ENCODE data around the gene ENDOG. TPM values are rescaled to one million over a fixed set of nuclear protein-coding genes. Genes with fewer than 3 reads are reported as not detected.

The ENDOG gene
- total RNA-seq, 4 donors from 2014 or later, result 2.1 to 22.0 (median 9.1) TPM

GRCh38 chr9:128809831-128810230 lies 8.5 kb upstream of the ENDOG start:
- Histone ChIP-seq H3K9me3 (no peaks in the 10 kb centered on the region), H3K36me3 (no peaks in the 10 kb centered on the region), H3K27me3 (no peaks in the 10 kb centered on the region), H3K4me1 (no peaks in the 10 kb centered on the region), H3K4me3 (no peak overlapping the region), H3K27ac (no peak overlapping the region)
- TF ChIP-seq POLR2A (IDR thresholded peaks at IDR 0.05), result no peak
- intact Hi-C loops (cut with DNase I; ENCODE audit: low total_unique reads), result no loop called here
- DNase-seq, result no peak

- H3K9me3 ChIP-seq, result no peaks in the 10 kb centered on the region
- no peak for TF ChIP-seq POLR2A (IDR thresholded peaks at IDR 0.05)
- TF ChIP-seq, protein P1, sequence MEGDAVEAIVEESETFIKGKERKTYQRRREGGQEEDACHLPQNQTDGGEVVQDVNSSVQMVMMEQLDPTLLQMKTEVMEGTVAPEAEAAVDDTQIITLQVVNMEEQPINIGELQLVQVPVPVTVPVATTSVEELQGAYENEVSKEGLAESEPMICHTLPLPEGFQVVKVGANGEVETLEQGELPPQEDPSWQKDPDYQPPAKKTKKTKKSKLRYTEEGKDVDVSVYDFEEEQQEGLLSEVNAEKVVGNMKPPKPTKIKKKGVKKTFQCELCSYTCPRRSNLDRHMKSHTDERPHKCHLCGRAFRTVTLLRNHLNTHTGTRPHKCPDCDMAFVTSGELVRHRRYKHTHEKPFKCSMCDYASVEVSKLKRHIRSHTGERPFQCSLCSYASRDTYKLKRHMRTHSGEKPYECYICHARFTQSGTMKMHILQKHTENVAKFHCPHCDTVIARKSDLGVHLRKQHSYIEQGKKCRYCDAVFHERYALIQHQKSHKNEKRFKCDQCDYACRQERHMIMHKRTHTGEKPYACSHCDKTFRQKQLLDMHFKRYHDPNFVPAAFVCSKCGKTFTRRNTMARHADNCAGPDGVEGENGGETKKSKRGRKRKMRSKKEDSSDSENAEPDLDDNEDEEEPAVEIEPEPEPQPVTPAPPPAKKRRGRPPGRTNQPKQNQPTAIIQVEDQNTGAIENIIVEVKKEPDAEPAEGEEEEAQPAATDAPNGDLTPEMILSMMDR (IDR thresholded peaks at IDR 0.05), result no peak
- intact Hi-C loops (cut with DNase I; ENCODE audit: low total_unique reads), result no loop called here
These were observed 7.4 kb upstream of the ENDOG start for GRCh38 chr9:128810873-128811272.

GRCh38 chr9:128818839-128819715 lies 777 bp downstream of the ENDOG start:
- Histone ChIP-seq H3K27ac (peak overlapping the region; percentile 66 to 79), H3K4me1 (peaks cover 0 to 4% of the 10 kb centered on the region in 2 donors), H3K4me3 (peak overlapping the region; percentile 51 to 66), H3K9me3 (no peaks in the 10 kb centered on the region), H3K36me3 (no peaks in the 10 kb centered on the region), H3K27me3 (no peaks in the 10 kb centered on the region)
- DNase-seq, result no peak
- intact Hi-C loops (cut with DNase I; ENCODE audit: low total_unique reads), result no loop called here
- TF ChIP-seq, protein P1 (IDR thresholded peaks at IDR 0.05), result no peak
- TF ChIP-seq POLR2A (IDR thresholded peaks at IDR 0.05), result no peak

More at GRCh38 chr9:128810873-128811272, 7.4 kb upstream of the ENDOG start:
- Histone ChIP-seq H3K27ac (no peak overlapping the region), H3K36me3 (no peaks in the 10 kb centered on the region), H3K4me3 (no peak overlapping the region), H3K4me1 (no peaks in the 10 kb centered on the region), H3K27me3 (no peaks in the 10 kb centered on the region)
- no peak for DNase-seq

DNA sequence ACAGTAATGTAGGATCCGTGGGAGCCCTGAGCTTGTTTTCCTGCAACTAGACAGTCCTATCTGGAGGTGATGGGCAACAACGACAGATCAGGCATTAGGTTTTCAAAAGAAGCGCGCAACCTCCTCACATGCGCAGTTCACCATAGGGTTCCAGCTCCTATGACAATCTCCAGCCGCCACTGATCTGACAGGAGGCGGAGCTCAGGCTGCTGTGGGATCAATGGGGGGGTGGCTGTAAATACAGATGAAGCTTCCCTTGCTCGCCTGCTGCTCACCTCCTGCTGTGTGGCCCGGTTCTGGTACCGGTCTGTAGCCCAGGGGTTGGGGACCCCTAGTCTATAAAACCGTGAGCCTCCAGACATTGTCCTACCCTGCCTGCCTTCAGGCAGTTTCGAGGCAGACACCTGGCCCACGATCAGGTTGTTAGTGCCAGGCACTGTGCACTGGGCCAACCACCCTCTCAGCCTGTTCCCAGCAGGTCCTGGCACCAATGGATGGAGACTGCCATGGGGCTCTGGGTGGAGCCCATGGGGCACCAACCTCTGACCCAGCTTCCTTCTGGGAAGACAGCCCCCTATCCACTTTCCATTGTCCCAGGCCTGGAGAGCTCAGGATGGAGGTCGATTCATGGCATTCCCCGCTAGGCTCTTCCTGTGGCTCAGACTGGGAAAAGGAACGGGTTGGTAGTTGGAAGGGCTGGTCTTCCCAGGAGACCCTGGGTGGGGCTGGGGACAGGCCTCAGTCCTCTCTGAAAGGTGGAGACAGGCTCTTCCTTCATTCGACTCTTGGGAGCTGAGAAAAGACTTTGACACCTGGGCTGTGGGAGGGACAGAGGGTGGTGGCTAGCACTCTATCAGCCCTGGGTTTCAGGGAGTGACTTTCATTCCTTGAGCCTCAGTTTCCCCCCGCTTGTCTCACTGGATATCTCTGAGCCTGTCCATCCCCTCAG lies 1.7 kb downstream of the ENDOG start:
- intact Hi-C loops (cut with DNase I; ENCODE audit: low total_unique reads), result no loop called here
- Histone ChIP-seq H3K9me3 (no peaks in the 10 kb centered on the region), H3K27me3 (no peaks in the 10 kb centered on the region), H3K4me3 (no peak overlapping the region), H3K4me1 (peaks cover 0 to 4% of the 10 kb centered on the region in 2 donors), H3K27ac (no peak overlapping the region), H3K36me3 (no peaks in the 10 kb centered on the region)
- TF ChIP-seq POLR2A (IDR thresholded peaks at IDR 0.05), result no peak
- TF ChIP-seq, protein P1 (IDR thresholded peaks at IDR 0.05), result no peak
- DNase-seq, result peak; percentile 64 to 75

DNA sequence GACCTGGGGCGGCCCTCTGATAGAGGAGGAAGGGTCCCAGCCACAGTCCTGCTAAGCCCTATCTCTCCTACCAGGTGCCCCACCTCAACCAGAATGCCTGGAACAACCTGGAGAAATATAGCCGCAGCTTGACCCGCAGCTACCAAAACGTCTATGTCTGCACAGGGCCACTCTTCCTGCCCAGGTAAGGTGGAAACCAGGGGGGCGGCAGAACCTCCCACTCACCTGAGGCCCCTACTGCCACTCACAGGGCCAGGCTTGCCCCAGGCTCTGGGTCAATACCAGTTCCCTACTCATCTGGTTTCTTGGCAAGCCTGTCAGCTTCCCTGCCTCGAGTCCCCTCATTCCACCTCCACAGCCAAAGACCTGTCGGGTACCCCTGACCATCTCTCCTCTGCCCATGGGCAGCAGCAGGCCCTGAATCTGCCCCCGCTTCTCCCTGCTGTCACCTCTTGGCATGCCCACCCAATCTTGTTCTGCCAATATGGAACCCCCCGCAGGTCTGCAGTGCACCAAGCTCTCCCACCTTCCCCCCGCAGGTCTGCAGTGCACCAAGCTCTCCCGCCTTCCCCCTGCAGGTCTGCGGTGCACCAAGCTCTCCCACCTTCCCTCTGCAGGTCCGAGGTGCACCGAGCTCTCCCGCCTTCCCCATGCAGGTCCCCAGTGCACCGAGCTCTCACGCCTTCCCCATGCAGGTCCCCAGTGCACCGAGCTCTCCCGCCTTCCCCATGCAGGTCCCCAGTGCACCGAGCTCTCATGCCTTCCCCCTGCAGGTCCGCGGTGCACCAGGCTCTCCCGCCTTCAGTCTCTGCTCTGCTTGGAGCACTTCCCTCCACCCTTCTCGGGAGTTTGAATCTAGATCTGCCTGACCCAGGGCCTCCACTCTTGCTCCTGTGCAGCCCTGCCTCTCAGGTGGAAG lies 2.6 kb downstream of the ENDOG start:
- no peak for DNase-seq
- no peaks in the 10 kb centered on the region for H3K36me3 ChIP-seq
- no peak overlapping the region for H3K27ac ChIP-seq
- intact Hi-C loops (cut with DNase I; ENCODE audit: low total_unique reads), result no loop called here
- no peaks in the 10 kb centered on the region for H3K9me3 ChIP-seq
- TF ChIP-seq POLR2A (IDR thresholded peaks at IDR 0.05), result no peak
- TF ChIP-seq, protein P1 (IDR thresholded peaks at IDR 0.05), result no peak
- no peak overlapping the region for H3K4me3 ChIP-seq
- peaks cover 0 to 4% of the 10 kb centered on the region in 2 donors for H3K4me1 ChIP-seq
- H3K27me3 ChIP-seq, result no peaks in the 10 kb centered on the region

Data from uterus (tissue), 4 donors.